ENCODE measurements around the gene TRIM44.

TRIM44 gene

GRCh38 chr11:35654711-35655110 lies 7.9 kb upstream of the TRIM44 start:
- no peak for DNase-seq (ENCODE audit: low read depth)
- no peak for TF ChIP-seq MAX (IDR thresholded peaks at IDR 0.05; ENCODE audit: low read depth, low read length)
- no peak for TF ChIP-seq MYC (IDR thresholded peaks at IDR 0.05; ENCODE audit: low read depth, low read length)
- no peak for TF ChIP-seq POLR2A (IDR thresholded peaks at IDR 0.05; ENCODE audit: extremely low read depth, insufficient read length)
- no peak for TF ChIP-seq CTCF (IDR thresholded peaks at IDR 0.05; ENCODE audit: low read depth, low read length)
- no peak overlapping the region for H3K4me3 ChIP-seq (ENCODE audit: low read depth, low read length)

- no peak for DNase-seq (ENCODE audit: low read depth)
- TF ChIP-seq MYC (IDR thresholded peaks at IDR 0.05; ENCODE audit: low read depth, low read length): no peak
- TF ChIP-seq POLR2A (IDR thresholded peaks at IDR 0.05; ENCODE audit: extremely low read depth, insufficient read length): no peak
- no peak for TF ChIP-seq CTCF (IDR thresholded peaks at IDR 0.05; ENCODE audit: low read depth, low read length)
- no peak for TF ChIP-seq MAX (IDR thresholded peaks at IDR 0.05; ENCODE audit: low read depth, low read length)
- H3K4me3 ChIP-seq (ENCODE audit: low read depth, low read length): no peak overlapping the region
These were observed 7.3 kb upstream of the TRIM44 start for GRCh38 chr11:35655254-35655653.

- no peak for DNase-seq (ENCODE audit: low read depth)
- no peak for TF ChIP-seq MAX (IDR thresholded peaks at IDR 0.05; ENCODE audit: low read depth, low read length)
- no peak for TF ChIP-seq POLR2A (IDR thresholded peaks at IDR 0.05; ENCODE audit: extremely low read depth, insufficient read length)
- TF ChIP-seq MYC (IDR thresholded peaks at IDR 0.05; ENCODE audit: low read depth, low read length): no peak
- TF ChIP-seq CTCF (IDR thresholded peaks at IDR 0.05; ENCODE audit: low read depth, low read length): no peak
- H3K4me3 ChIP-seq (ENCODE audit: low read depth, low read length): no peak overlapping the region
These were observed 6.7 kb upstream of the TRIM44 start for GRCh38 chr11:35655856-35656255.

- no peak for TF ChIP-seq POLR2A (IDR thresholded peaks at IDR 0.05; ENCODE audit: extremely low read depth, insufficient read length)
- no peak for TF ChIP-seq CTCF (IDR thresholded peaks at IDR 0.05; ENCODE audit: low read depth, low read length)
- TF ChIP-seq MAX (IDR thresholded peaks at IDR 0.05; ENCODE audit: low read depth, low read length): no peak
- no peak for TF ChIP-seq MYC (IDR thresholded peaks at IDR 0.05; ENCODE audit: low read depth, low read length)
- no peak overlapping the region for H3K4me3 ChIP-seq (ENCODE audit: low read depth, low read length)
- DNase-seq (ENCODE audit: low read depth): no peak
These were observed 4.3 kb upstream of the TRIM44 start for GRCh38 chr11:35658020-35658948.

- TF ChIP-seq CTCF (IDR thresholded peaks at IDR 0.05; ENCODE audit: low read depth, low read length) (no peak), MYC (IDR thresholded peaks at IDR 0.05; ENCODE audit: low read depth, low read length) (no peak), POLR2A (IDR thresholded peaks at IDR 0.05; ENCODE audit: extremely low read depth, insufficient read length) (no peak), MAX (IDR thresholded peaks at IDR 0.05; ENCODE audit: low read depth, low read length) (no peak)
- no peak overlapping the region for H3K4me3 ChIP-seq (ENCODE audit: low read depth, low read length)
- DNase-seq (ENCODE audit: low read depth): no peak
These were observed 1.0 kb upstream of the TRIM44 start for GRCh38 chr11:35661534-35661933.
